WERI-Rb-1 (cell line): ENCODE results near the gene FDX2.
A peak's percentile ranks its signal among the peaks of the same experiment; 100 is the strongest.

Experiments
- DNase-seq: peaks from one replicate; pipeline ENCODE4 v3.0.0-alpha.2; 2020
- H3K27ac ChIP-seq: fragments of 250-450 bp; sonication (Bioruptor Pico); 2 replicates; pipeline ENCODE4 v1.5.1; 2020; ENCODE audit warnings: mild to moderate bottlenecking, moderate library complexity
- H3K27me3 ChIP-seq: fragments of 250-450 bp; sonication (Bioruptor Pico); 2 replicates; pipeline ENCODE4 v1.5.1; 2021; ENCODE audit warnings: mild to moderate bottlenecking, low read depth, moderate library complexity; ENCODE audit not compliant: insufficient read depth, severe bottlenecking
- H3K36me3 ChIP-seq: fragments of 250-450 bp; sonication (Bioruptor Pico); 2 replicates; pipeline ENCODE4 v1.5.1; 2020; ENCODE audit warnings: mild to moderate bottlenecking, moderate library complexity
- H3K4me3 ChIP-seq: 2 replicates; pipeline ENCODE4 v1.5.1; 2011; ENCODE audit warnings: low read depth, mild to moderate bottlenecking, control low read depth, low read length
- H3K9me3 ChIP-seq: fragments of 250-450 bp; sonication (Bioruptor Pico); 2 replicates; pipeline ENCODE4 v1.5.1; 2021; ENCODE audit warnings: mild to moderate bottlenecking, moderate library complexity; ENCODE audit not compliant: severe bottlenecking
- CTCF ChIP-seq: IDR thresholded peaks from 2 replicates; pipeline ENCODE4 v1.5.1; 2011; ENCODE audit warnings: low read depth, mild to moderate bottlenecking, control low read depth, inconsistent platforms, low read length

Gene FDX2

GRCh38 chr19:10361569-10362011, 45.8 kb upstream of the FDX2 start:
- no peak for DNase-seq
- H3K36me3 ChIP-seq: peaks cover 61% of the 10 kb centered on the region
- no peak overlapping the region for H3K4me3 ChIP-seq
- no peaks in the 10 kb centered on the region for H3K9me3 ChIP-seq
- no peak overlapping the region for H3K27ac ChIP-seq
- H3K27me3 ChIP-seq: no peaks in the 10 kb centered on the region
- TF ChIP-seq CTCF: no peak

- Histone ChIP-seq H3K27me3 (no peaks in the 10 kb centered on the region), H3K36me3 (peaks cover 55% of the 10 kb centered on the region)
Measured at GRCh38 chr19:10356431-10356830, 40.6 kb upstream of the FDX2 start.

GRCh38 chr19:10353793-10354391, 38.1 kb upstream of the FDX2 start:
- TF ChIP-seq CTCF: no peak
- H3K9me3 ChIP-seq: no peaks in the 10 kb centered on the region
- peak; percentile 39 for DNase-seq
- H3K27ac ChIP-seq: no peak overlapping the region
- no peaks in the 10 kb centered on the region for H3K27me3 ChIP-seq
- H3K4me3 ChIP-seq: no peak overlapping the region
- peaks cover 61% of the 10 kb centered on the region for H3K36me3 ChIP-seq

More at GRCh38 chr19:10356431-10356830, 40.6 kb upstream of the FDX2 start:
- TF ChIP-seq CTCF: no peak
- no peak overlapping the region for H3K4me3 ChIP-seq
- H3K27ac ChIP-seq: no peak overlapping the region
- DNase-seq: no peak
- no peaks in the 10 kb centered on the region for H3K9me3 ChIP-seq

- no peak overlapping the region for H3K27ac ChIP-seq
- H3K4me3 ChIP-seq: no peak overlapping the region
- peaks cover 56% of the 10 kb centered on the region for H3K36me3 ChIP-seq
Measured at GRCh38 chr19:10352764-10353671, 37.2 kb upstream of the FDX2 start.

GRCh38 chr19:10346509-10346908, 30.7 kb upstream of the FDX2 start:
- no peak for TF ChIP-seq CTCF
- Histone ChIP-seq H3K4me3 (no peak overlapping the region), H3K27ac (no peak overlapping the region), H3K36me3 (peaks cover 17% of the 10 kb centered on the region), H3K9me3 (no peaks in the 10 kb centered on the region), H3K27me3 (no peaks in the 10 kb centered on the region)
- no peak for DNase-seq

More at GRCh38 chr19:10352764-10353671, 37.2 kb upstream of the FDX2 start:
- H3K27me3 ChIP-seq: no peaks in the 10 kb centered on the region
- TF ChIP-seq CTCF: no peak
- H3K9me3 ChIP-seq: no peaks in the 10 kb centered on the region
- no peak for DNase-seq
